GM19463 (cell line): ENCODE data around the gene UBE2M.
"Not testable (repeated sequence)": the region's sequence is repeated elsewhere in the genome, so short reads cannot be mapped to it uniquely, and the experiment has no call there.

Experiments
- ATAC-seq: cut with Tn5 transposase; IDR thresholded peaks from one replicate; pipeline ENCODE4 v1.9.1; 2021; ENCODE audit warnings: mild to moderate bottlenecking, moderate library complexity; ENCODE audit not compliant: unreplicated experiment

UBE2M gene

DNA sequence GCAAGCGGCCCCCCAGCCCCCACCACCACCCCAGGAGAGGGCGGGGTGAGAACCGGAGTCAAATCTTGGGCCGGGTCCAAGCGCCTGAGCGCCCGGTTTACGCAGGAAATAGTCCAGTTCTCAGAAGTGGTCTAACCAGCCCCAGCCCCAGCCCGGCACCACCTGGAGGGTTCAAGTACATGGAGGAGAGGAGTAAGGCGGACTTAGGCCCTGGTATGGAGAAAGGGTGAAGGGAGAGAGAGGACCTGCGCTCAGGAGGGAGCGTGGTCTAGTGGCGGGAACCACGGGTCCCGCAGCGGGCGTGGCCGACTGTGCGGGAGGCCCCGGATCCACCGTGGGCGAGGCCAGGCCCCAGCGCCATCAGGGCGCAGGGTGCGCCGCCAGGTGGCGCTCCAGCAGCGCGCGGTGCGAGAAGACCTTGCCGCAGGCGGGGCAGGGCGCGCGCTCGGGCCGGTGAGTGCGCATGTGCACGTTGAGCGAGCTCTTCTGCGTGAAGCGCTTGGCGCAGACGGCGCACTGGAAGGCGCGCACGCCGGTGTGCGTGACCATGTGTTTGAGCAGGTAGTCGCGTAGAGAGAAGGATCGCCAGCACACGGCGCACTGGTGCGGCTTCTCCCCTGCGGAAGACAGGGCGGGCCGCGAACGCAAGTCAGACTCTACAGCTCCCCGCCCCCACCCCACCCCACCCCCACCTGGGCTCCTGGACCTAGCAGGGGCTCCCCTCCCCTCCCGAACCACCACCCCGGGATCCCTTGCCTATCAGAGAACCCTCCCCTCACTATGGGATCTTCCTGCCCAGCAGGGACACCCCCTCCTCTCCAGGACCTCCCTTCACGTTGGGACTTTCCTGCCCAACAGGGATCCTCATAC, 44.5 kb downstream of the UBE2M start:
- ATAC-seq, result peak; percentile 80

DNA sequence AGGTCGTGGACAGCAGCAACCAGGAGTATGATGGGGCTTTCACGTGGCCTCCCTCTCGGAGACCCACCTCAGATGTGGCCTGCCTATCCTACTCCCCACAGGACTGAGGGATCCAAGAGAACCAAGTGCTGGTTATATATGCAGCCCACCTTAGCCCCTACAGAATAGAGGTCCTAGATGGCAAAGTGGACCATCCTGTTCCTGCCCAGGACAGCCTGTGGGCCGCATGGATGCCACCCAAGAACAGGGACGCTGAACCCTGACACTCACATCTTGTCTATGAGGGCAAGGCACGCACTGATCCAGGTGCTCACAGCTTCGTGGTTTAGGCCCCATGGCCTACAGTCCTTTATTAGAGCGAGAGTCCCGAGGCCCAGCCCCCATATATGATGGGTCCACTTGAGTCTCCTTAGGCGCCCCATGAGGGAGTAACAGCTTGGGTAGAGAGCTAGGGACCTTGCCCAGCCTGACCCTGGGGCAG, 45.2 kb downstream of the UBE2M start:
- ATAC-seq, result no peak

DNA sequence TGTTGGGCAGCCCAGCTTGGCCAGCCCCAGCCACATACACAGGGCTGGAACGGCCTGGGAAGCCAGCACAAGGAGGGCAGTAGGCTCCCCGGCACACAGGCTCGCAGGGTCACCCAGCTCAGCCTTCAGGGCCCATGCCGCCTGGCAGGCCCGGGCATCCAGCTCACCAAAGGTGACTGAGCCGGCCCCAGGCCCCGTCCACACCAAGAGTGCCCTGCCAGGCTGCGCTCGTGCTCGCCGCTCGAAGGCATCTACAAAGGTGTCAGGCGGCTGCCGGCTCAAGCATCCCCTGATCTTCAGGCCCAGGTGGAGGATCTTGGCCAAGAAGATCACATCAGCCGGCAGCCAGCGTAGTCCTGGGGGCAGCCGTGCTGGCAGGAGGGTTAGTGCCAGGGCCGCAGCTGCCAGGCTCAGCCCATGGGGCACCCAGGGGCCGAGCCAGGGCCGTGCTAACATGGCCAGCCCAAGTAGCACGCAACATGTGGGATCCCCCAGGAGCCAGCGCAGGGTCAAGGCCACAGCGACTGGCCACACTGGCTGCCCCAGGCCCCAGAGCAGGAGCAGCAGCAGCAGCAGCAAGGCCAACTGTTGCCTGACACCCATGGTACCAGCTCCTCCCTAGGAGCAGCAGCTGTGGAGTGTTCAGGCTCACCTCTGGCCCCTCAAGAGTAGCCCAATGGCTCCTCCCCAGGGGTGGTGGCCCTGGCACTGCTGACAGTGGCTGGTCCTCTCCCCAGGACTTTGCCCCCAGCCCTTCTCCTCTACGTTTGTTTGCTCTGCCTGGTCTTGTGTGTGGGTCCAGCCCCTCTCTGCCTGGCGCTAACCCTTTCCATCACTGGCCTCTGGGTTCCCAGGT, 46.8 kb downstream of the UBE2M start, which contains the start of gene SLC27A5:
Gene SLC27A5 (minus strand): TSS at position 640 of the 856 bp plus-strand sequence. CDS start 37 bp downstream, at position 603.
- no peak for ATAC-seq

DNA sequence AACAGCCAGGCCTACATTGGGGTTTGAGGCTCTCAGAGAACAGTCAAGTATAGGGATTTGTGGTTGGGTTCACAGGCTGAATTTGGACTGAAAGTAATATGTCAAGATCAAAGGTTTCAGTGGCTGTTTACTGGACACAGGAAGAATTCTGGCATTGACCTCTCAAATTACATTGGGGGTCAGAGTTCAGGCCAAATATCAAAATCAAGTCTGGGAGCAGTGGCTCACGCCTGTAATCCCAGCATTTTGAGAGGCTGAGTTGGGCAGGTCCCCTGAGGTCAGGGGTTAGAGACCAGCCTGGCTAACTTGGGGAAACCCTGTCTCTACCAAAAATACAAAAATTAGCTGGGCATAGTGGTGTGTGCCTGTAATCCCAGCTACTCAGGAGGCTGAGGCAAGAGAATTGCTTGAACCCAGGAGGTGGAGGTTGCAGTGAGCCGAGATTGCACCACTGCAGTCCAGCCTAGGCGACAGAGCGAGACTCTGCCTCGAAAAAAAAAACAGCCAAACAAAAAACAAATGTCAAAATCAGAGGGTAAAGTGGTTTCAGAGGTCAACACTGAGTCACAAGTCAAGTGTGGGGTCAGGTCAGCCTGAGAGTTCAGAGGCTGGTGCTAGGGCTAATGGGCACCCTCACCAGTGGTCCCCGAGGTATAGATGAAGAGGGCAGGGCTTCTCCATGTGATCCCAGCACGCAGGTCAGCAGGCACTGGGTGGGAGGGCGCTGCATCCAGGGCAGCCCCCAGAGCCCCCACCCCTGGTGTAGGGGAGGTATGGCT, 48.1 kb downstream of the UBE2M start:
- no peak for ATAC-seq

- ATAC-seq, result no peak
These were observed 48.7 kb downstream of the UBE2M start for GRCh38 chr19:58509731-58510083.

DNA sequence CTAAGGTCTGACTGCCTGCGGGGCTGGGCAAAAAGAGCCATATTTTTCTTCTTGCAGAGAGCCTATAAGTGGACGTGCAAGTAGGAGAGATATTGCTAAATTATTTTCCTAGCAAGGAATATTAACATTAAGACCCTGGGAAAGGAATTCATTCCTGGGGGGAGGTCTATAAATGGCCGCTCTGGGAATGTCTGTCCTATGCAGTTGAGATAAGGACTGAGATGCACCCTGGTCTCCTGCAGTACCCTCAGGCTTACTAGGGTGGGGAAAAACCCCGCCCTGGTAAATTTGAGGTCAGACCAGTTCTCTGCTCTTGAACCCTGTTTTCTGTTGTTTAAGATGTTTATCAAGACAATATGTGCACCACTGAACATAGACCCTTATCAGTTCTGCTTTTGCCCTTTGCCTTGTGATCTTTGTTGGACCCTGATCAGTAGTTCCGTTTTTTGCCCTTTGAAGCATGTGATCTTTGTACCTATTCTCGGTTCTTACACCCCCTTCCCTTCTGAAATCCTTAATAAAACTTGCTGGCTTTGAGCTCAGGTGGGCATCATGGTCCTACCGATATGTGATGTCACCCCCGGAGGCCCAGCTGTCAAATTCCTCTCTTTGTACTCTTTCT, 50.7 kb downstream of the UBE2M start:
- not testable (repeated sequence) for ATAC-seq
